MM.1S (cell line): ENCODE measurements around the gene NCKAP5.

Experiments
- DNase-seq: peaks from one replicate; pipeline ENCODE4 v3.0.0-alpha.2; 2015
- H2AFZ ChIP-seq: fragments of 300-600 bp; sonication (generic); 2 replicates; pipeline ENCODE4 v1.6.0; 2016; ENCODE audit warnings: antibody characterized with exemption, low read length
- H3F3A ChIP-seq: fragments of 300-600 bp; sonication (generic); 2 replicates; pipeline ENCODE4 v1.6.1; 2016; ENCODE audit warnings: mild to moderate bottlenecking, antibody characterized with exemption, low read length, moderate library complexity, mixed read lengths; ENCODE audit not compliant: insufficient read depth
- H3K27ac ChIP-seq: fragments of 300-600 bp; sonication (generic); 2 replicates; pipeline ENCODE4 v1.5.1; 2016; ENCODE audit warnings: mild to moderate bottlenecking, low read length
- H3K27me3 ChIP-seq: fragments of 300-600 bp; sonication (generic); replicated peaks from 2 replicates; pipeline ENCODE4 v1.6.0; 2016; ENCODE audit warnings: low read length; ENCODE audit not compliant: insufficient read depth
- H3K36me3 ChIP-seq: fragments of 300-600 bp; sonication (generic); replicated peaks from 2 replicates; pipeline ENCODE4 v1.6.1; 2016; ENCODE audit warnings: mild to moderate bottlenecking, low read length, mixed read lengths; ENCODE audit not compliant: insufficient read depth
- H3K4me1 ChIP-seq: fragments of 300-600 bp; sonication (generic); 2 replicates; pipeline ENCODE4 v1.6.1; 2016; ENCODE audit warnings: low read length, mixed read lengths
- H3K4me2 ChIP-seq: fragments of 300-600 bp; sonication (generic); 2 replicates; pipeline ENCODE4 v1.6.0; 2016; ENCODE audit warnings: low read depth, low read length
- H3K4me3 ChIP-seq: fragments of 300-600 bp; sonication (generic); 2 replicates; pipeline ENCODE4 v1.5.1; 2016; ENCODE audit warnings: low read length, mixed read lengths
- H3K79me2 ChIP-seq: fragments of 300-600 bp; sonication (generic); 2 replicates; pipeline ENCODE4 v1.6.1; 2016; ENCODE audit warnings: mixed run types, low read length, mixed read lengths
- H3K9ac ChIP-seq: fragments of 300-600 bp; sonication (generic); 2 replicates; pipeline ENCODE4 v1.6.1; 2016; ENCODE audit warnings: low read length, mixed read lengths
- H3K9me2 ChIP-seq: fragments of 300-600 bp; sonication (generic); replicated peaks from 2 replicates; pipeline ENCODE4 v1.6.1; 2016; ENCODE audit warnings: mild to moderate bottlenecking, low read length, mixed read lengths; ENCODE audit not compliant: insufficient read depth
- H3K9me3 ChIP-seq: fragments of 300-600 bp; sonication (generic); replicated peaks from 2 replicates; pipeline ENCODE4 v1.6.1; 2016; ENCODE audit warnings: mild to moderate bottlenecking, low read length, mixed read lengths; ENCODE audit not compliant: insufficient read depth
- H4K20me1 ChIP-seq: fragments of 300-600 bp; sonication (generic); 2 replicates; pipeline ENCODE4 v1.6.1; 2016; ENCODE audit warnings: mild to moderate bottlenecking, low read length, moderate library complexity, mixed read lengths; ENCODE audit not compliant: insufficient read depth
- CTCF ChIP-seq: fragments of 300-600 bp; sonication (generic); IDR thresholded peaks from 2 replicates; pipeline ENCODE4 v1.5.1; 2016; ENCODE audit warnings: antibody characterized with exemption, low read length, mixed read lengths
- EZH2 ChIP-seq: fragments of 300-600 bp; sonication (generic); optimal IDR thresholded peaks from 2 replicates; pipeline ENCODE3; 2017; ENCODE audit warnings: low read depth, mild to moderate bottlenecking, antibody characterized with exemption, low read length, mixed read lengths
- EZH2phosphoT487 ChIP-seq: fragments of 300-600 bp; sonication (generic); IDR thresholded peaks from 2 replicates; pipeline ENCODE4 v1.6.1; 2018; ENCODE audit warnings: antibody characterized with exemption, low read length

Gene NCKAP5

GRCh38 chr2:133109772-133110171 lies 458.5 kb downstream of the NCKAP5 start:
- no peaks in the 10 kb centered on the region for H3K9me3 ChIP-seq
- no peaks in the 10 kb centered on the region for H4K20me1 ChIP-seq
- H3K4me1 ChIP-seq, result no peaks in the 10 kb centered on the region
- H3K9ac ChIP-seq, result no peak overlapping the region
- H3K79me2 ChIP-seq, result no peaks in the 10 kb centered on the region
- no peaks in the 10 kb centered on the region for H3K36me3 ChIP-seq
- TF ChIP-seq CTCF (no peak), EZH2phosphoT487 (no peak), EZH2 (no peak)
- H3K9me2 ChIP-seq, result no peaks in the 10 kb centered on the region
- no peaks in the 10 kb centered on the region for H3K27me3 ChIP-seq
- H3K27ac ChIP-seq, result no peak overlapping the region
- no peak overlapping the region for H3K4me2 ChIP-seq
- no peak for DNase-seq
- H3K4me3 ChIP-seq, result no peak overlapping the region
- no peaks in the 10 kb centered on the region for H3F3A ChIP-seq
- no peak overlapping the region for H2AFZ ChIP-seq

DNA sequence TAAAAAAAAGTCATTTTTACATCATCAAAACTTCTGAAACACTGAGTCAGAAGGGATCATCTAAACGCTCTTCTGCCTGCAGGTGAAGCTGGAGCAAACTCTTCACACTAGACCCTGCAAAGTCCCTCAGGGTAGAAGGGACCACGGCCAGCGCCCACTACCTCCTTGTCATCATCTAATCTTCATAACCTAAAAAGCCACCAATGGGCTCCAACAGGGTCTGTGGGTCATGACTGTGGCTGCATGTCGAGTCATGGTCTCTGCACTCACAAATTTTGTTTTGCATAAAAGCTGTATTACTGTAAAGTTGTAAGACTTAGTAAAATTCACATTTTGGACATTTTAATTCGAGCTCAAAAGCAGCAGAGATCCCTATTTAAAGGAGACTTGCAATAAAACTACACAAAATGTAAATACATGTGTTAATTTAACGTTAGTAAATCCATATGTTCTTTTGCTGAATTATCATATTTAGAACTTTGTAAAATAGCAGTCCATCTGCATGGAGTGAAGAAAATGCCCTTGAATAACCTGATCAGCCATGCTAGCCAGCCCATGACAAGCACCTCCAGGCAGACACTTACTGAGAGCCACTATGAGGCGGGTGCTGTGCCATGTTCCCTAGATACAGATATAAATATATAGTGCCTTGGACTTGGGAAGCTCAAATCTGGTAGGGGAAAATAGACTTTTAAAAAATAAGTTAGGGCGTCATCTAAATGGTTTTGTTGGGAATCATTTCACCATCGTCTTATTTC lies 461.0 kb downstream of the NCKAP5 start:
- no peaks in the 10 kb centered on the region for H3K27me3 ChIP-seq
- no peak overlapping the region for H3K4me3 ChIP-seq
- no peak overlapping the region for H2AFZ ChIP-seq
- no peak overlapping the region for H3K27ac ChIP-seq
- H3K9me3 ChIP-seq, result no peaks in the 10 kb centered on the region
- DNase-seq, result no peak
- no peaks in the 10 kb centered on the region for H3K36me3 ChIP-seq
- no peaks in the 10 kb centered on the region for H4K20me1 ChIP-seq
- H3K9ac ChIP-seq, result no peak overlapping the region
- H3K4me2 ChIP-seq, result no peak overlapping the region
- no peaks in the 10 kb centered on the region for H3K9me2 ChIP-seq
- no peak for TF ChIP-seq CTCF
- no peak for TF ChIP-seq EZH2phosphoT487
- TF ChIP-seq EZH2, result no peak
- no peaks in the 10 kb centered on the region for H3K4me1 ChIP-seq
- no peaks in the 10 kb centered on the region for H3K79me2 ChIP-seq
- no peaks in the 10 kb centered on the region for H3F3A ChIP-seq

- TF ChIP-seq EZH2 (no peak), CTCF (no peak), EZH2phosphoT487 (no peak)
These were observed 463.4 kb downstream of the NCKAP5 start for GRCh38 chr2:133104871-133105270.

More at GRCh38 chr2:133104871-133105270, 463.4 kb downstream of the NCKAP5 start:
- Histone ChIP-seq H3K9me2 (no peaks in the 10 kb centered on the region), H3K4me3 (no peak overlapping the region), H4K20me1 (no peaks in the 10 kb centered on the region), H3K27me3 (no peaks in the 10 kb centered on the region), H3K4me1 (no peaks in the 10 kb centered on the region), H3F3A (no peaks in the 10 kb centered on the region), H3K79me2 (no peaks in the 10 kb centered on the region), H3K27ac (no peak overlapping the region), H3K4me2 (no peak overlapping the region), H3K9ac (no peak overlapping the region), H3K9me3 (no peaks in the 10 kb centered on the region), H3K36me3 (no peaks in the 10 kb centered on the region), H2AFZ (no peak overlapping the region)
- no peak for DNase-seq
